D721Med (cell line): ENCODE results near the gene HOMER3.

Experiments
- DNase-seq: peaks from one replicate; pipeline ENCODE4 v3.0.0; 2011; ENCODE audit warnings: low spot score; ENCODE audit not compliant: insufficient read length
- FAIRE-seq: peaks from 2 replicates; lab custom pipeline; 2011; peaks lifted over from hg19 to GRCh38; lab: Jason Lieb, UNC
- CTCF ChIP-seq: IDR thresholded peaks from 2 replicates; pipeline ENCODE4 v1.5.1; 2012; ENCODE audit warnings: mild to moderate bottlenecking, control low read depth; ENCODE audit not compliant: insufficient read depth; ENCODE audit errors: missing control alignments

Gene HOMER3

GRCh38 chr19:18879579-18880373 is 61.2 kb downstream of the HOMER3 start:
- FAIRE-seq (no peak), DNase-seq (no peak)

More at GRCh38 chr19:18879579-18880373, 61.2 kb downstream of the HOMER3 start:
- no peak for TF ChIP-seq CTCF
